HG03135 (cell line): Measurements from ENCODE around the gene KRTAP9-2.
"Not testable (repeated sequence)": the region's sequence is repeated elsewhere in the genome, so short reads cannot be mapped to it uniquely, and the experiment has no call there.

Source experiments
- ATAC-seq: cut with Tn5 transposase; IDR thresholded peaks from one replicate; pipeline ENCODE4 v1.9.1; 2021; ENCODE audit warnings: mild to moderate bottlenecking, moderate library complexity; ENCODE audit not compliant: unreplicated experiment

The KRTAP9-2 gene

DNA sequence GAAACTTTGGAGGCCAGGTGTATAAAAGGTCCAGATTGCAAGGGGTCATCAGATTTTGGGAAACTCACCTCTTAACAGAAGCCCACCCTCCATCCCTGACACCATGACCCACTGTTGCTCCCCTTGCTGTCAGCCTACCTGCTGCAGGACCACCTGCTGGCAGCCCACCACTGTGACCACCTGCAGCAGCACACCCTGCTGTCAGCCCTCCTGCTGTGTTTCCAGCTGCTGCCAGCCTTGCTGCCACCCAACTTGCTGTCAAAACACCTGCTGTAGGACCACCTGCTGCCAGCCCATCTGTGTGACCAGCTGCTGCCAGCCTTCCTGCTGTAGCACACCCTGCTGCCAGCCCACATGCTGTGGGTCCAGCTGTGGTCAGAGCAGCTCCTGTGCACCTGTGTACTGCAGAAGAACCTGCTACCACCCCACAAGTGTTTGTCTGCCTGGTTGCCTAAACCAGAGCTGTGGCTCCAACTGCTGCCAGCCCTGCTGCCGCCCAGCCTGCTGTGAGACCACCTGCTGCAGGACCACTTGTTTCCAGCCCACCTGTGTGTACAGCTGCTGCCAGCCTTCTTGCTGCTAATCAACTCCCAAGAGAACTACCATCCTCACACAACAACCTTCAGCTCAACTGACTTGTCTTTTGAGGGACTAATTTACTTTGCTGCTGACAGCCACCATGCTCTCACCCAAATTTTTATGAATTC, 6.1 kb downstream of the KRTAP9-2 start, which contains the start of gene KRTAP9-3:
KRTAP9-3 (plus strand) TSS at position 51 of the 707 bp plus-strand sequence; CDS start at position 104, 53 bp downstream.
- not testable (repeated sequence) for ATAC-seq

DNA sequence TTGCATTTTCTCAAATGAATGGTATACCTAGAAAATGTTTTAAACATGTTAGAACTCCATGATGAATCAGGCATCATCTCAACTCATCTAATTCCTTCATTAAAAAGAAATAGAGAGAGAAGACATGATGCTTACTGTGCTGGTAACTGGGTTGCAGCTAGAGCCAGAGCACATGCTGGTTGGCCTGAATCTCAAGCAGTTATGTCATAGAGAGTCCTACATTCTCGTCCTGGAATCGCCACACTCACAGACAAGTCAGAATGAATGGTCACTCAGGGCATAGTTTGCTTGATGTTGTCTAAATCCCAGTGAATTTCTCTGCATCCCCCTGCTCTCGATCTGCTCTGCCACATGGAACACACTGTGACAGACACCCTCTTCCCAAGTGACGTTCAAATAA, 10.7 kb downstream of the KRTAP9-2 start:
- ATAC-seq, result not testable (repeated sequence)

DNA sequence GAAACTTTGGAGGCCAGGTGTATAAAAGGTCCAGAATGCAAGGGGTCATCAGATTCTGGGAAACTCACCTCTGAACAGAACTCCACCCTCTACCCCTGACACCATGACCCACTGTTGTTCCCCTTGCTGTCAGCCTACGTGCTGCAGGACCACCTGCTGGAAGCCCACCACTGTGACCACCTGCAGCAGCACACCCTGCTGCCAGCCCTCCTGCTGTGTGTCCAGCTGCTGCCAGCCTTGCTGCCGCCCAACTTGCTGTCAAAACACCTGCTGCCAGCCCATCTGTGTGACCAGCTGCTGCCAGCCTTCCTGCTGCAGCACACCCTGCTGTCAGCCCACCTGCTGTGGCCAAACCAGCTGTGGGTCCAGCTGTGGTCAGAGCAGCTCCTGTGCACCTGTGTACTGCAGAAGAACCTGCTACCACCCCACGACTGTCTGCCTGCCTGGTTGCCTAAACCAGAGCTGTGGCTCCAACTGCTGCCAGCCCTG, 11.5 kb downstream of the KRTAP9-2 start, which contains the start of gene KRTAP9-8:
KRTAP9-8 (plus strand) TSS at position 51 of the 489 bp plus-strand sequence; CDS start at position 104, 53 bp downstream.
- not testable (repeated sequence) for ATAC-seq

DNA sequence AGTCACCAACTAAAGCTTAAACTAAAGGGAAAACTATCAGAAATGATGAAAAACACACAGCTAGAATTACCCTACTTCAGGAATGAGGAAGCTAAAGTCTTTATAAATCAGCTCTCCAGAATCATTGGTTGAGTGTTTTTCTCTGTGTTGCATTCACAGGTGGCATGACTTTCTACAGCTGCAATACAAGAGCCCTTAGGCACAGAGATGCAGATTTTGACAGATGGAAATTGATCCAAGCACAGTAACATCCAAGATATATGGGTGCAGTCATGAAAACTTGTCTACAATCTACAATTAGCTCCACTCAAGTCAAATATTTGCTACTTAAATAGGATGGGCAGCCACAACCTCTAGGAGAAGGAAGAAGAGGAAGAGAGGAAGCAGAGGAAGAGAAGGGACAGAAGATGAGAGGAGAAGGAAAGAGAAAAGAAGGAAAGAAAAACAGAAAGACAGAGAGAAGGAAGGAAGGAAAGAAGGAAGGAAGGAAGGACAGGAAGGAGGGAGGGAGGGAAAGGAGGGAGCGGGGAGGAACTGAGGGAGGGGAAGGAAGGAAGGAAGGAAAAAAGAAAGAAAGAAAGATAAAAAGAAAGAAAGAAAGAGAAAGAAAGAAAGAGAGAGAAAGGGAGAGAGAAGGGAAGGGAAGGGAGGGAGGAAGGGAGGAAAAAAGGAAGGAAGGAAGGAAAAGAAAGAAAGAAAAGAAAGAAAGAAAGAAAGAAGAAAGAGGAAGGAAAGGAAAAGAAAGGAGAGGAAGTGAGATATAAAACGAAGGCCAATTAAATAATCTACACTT, 20.7 kb downstream of the KRTAP9-2 start:
- not testable (repeated sequence) for ATAC-seq

DNA sequence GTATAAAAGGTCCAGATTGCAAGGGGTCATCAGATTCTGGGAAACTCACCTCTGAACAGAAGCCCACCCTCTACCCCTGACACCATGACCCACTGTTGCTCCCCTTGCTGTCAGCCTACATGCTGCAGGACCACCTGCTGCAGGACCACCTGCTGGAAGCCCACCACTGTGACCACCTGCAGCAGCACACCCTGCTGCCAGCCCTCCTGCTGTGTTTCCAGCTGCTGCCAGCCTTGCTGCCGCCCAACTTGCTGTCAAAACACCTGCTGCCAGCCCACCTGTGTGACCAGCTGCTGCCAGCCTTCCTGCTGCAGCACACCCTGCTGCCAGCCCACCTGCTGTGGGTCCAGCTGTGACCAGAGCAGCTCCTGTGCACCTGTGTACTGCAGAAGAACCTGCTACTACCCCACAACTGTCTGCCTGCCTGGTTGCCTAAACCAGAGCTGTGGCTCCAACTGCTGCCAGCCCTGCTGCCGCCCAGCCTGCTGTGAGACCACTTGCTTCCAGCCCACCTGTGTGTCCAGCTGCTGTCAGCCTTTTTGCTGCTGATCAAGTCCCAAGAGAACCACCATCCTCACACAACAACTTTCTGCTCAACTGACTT, 23.3 kb downstream of the KRTAP9-2 start, which contains the start of gene KRTAP9-4:
KRTAP9-4 (plus strand) TSS at position 51 of the 604 bp plus-strand sequence; CDS start at position 85, 34 bp downstream.
- ATAC-seq, result not testable (repeated sequence)

DNA sequence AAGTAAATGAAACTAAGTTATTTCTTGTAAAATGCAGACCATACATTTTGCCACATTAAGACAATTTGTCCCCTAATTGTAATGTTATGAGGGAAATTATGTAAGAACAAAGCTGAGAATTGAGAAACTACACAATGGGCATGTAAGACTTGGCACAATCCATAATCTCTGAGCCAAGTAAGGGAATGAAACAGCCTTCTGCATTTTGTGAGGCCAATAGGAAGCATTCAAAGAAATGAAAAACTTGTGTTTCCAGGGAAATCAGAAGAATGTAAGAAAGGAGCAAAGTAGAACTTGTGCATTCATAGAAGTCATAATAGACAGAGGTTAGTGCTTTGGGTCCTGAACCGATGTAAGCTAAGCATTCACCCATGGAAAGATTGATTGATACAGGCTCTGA, 24.8 kb downstream of the KRTAP9-2 start:
- ATAC-seq, result no peak

DNA sequence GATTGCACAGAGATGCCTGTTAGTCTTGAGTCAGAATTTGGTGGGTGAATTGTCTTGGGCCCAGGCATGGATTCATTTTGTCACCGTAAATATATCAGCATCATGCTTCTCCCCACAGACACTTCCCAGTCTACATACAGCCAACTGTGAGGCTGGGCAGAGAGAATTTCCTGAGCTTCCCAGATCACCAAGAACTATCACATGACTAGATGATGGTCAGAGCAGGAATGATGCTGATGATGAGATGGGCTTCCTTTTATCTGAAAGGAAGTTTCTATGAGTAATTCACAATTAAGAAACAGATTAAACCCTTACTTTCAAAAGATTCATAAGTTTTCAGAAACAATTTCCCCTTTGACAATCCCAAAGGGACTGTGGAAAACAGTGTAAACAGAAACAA, 28.4 kb downstream of the KRTAP9-2 start:
- no peak for ATAC-seq

DNA sequence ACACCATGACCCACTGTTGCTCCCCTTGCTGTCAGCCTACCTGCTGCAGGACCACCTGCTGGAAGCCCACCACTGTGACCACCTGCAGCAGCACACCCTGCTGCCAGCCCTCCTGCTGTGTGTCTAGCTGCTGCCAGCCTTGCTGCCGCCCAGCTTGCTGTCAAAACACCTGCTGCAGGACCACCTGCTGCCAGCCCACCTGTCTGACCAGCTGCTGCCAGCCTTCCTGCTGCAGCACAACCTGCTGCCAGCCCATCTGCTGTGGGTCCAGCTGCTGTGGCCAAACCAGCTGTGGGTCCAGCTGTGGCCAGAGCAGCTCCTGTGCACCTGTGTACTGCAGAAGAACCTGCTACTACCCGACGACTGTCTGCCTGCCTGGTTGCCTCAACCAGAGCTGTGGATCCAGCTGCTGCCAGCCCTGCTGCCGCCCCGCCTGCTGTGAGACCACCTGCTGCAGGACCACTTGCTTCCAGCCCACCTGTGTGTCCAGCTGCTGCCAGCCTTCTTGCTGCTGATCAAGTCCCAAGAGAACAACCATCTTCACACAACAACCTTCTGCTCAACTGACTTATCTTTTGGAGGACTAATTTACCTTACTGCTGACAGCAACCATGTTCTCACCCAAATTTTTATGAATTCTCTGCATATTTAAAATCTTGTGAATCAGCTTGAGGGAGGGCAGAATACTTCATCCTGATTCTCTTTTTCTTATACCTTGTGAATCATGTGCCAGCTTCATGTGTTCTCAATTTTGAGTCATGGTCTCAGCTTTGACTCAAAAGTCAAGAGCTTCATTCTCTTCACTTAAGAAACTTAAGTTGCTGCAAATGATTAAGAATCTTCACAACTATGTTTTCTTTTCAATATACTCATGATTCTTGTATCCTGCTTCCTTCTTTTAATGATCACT, 29.2 kb downstream of the KRTAP9-2 start, which contains the start of gene KRTAP9-9:
KRTAP9-9 (plus strand) TSS at position 4 of the 910 bp plus-strand sequence.
- ATAC-seq, result not testable (repeated sequence)

DNA sequence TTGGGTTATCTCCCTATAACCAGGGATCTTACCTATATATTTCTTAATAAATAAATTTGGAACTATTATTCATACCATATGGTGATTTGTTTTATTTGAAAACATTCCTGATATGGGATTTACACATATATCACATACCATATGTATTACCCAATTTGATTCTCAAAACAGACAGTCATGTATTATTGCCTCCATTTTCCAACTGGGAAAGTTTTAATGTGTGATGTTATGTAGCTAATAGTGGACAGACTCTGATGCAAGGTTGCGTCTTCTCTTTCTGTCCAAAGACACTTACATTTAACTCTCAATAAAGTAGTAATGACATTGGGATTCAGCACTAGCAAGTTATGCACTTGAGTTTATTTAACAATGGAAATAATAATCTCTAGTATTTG, 29.8 kb downstream of the KRTAP9-2 start:
- ATAC-seq, result no peak

DNA sequence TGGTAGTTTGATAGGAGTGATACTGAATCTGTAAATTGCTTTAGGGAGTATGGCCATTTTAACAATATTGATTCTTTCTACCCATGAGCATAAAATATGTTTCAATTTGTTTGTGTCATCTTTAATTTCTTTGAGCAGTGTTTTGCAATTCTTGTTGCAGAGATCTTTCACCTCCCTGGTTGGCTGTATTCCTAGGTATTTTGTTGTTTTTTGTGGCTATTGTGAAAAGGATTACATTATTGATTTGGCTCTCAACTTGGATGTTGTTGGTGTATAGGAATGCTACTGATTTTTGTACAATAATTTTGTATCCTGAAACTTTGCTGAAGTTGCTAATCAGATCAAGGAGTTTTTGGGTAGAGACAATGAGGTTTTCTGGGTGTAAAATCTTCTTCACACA, 32.0 kb downstream of the KRTAP9-2 start:
- no peak for ATAC-seq

DNA sequence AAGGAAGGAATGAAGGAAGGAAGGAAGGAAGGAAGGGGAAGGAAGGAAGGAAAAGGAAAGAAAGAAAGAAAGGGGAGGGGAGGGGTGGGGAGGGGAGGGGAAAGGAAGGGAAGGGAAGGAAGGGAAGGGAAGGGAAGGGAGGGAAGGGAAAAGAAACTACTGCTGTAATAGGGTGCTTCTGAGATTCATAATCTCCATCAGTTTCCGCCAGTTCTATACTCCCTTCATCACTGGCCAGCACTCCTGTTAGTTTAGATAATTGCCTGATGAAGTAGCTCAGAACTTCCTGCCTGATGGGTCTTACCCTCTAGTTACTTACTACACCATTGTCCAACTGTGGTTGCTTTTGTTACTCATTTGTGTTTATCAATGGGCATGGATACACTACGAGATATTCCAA, 36.8 kb downstream of the KRTAP9-2 start:
- no peak for ATAC-seq

DNA sequence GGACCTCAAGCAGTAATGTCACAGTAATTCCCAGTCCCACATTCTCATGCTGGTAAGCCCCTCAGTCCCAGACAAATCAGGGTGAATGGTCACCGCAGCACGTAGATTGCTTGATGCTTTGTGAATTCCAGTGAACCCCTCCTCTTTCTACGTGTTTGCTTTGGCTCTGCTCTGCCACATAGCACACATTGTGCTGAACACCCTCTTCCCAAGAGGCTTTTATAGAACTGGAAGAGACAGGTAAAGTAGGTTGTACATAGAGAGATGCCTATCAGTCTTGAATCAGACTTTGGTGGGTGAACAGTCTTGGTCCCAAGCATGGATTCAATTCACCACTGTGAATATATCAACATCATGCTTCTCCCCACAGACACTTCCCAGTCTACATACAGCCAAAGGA, 38.2 kb downstream of the KRTAP9-2 start:
- ATAC-seq, result no peak

DNA sequence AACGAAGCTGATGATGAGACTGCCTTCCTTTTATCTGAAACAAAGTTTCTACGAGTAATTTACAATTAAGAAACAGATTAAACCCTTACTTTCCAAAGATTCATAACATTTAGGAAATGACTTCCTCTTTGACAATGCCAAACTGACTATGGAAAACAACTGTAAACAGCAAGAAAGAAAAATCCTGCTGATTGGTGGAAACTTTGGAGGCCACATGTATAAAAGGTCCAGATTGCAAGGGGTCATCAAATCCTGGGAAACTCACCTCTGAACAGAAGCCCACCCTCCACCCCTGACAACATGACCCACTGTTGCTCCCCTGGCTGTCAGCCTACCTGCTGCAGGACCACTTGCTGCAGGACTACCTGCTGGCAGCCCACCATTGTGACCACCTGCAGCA, 38.6 kb downstream of the KRTAP9-2 start, which contains the start of gene KRTAP9-6:
KRTAP9-6 (plus strand) TSS at position 301 of the 400 bp plus-strand sequence; CDS start at position 301, 0 bp downstream.
- no peak for ATAC-seq

DNA sequence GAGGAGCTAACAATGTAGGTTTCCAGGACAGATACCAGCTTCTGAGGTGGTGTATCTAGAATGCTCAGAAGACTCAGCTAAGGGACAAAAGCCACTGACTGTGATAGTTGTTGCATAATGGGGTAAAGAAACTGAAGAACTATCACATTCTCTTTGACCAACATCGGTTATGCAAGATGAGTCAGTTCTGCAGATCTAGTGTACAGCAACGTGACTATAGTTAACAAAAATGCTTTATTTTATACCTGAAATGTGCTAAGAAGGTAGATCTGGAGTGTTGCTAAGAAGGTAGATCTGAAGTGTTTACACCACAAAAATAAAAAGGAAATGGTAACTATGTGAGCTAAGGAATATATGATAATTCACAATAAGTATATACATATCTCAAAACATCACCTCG, 41.3 kb downstream of the KRTAP9-2 start:
- no peak for ATAC-seq

DNA sequence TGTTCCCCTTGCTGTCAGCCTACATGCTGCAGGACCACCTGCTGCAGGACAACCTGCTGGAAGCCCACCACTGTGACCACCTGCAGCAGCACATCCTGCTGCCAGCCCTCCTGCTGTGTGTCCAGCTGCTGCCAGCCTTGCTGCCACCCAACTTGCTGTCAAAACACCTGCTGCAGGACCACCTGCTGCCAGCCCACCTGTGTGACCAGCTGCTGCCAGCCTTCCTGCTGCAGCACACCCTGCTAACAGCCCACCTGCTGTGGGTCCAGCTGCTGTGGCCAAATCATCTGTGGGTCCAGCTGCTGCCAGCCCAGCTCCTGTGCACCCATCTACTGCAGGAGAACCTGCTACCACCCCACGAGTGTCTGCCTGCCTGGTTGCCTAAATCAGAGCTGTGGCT, 44.9 kb downstream of the KRTAP9-2 start:
- not testable (repeated sequence) for ATAC-seq

DNA sequence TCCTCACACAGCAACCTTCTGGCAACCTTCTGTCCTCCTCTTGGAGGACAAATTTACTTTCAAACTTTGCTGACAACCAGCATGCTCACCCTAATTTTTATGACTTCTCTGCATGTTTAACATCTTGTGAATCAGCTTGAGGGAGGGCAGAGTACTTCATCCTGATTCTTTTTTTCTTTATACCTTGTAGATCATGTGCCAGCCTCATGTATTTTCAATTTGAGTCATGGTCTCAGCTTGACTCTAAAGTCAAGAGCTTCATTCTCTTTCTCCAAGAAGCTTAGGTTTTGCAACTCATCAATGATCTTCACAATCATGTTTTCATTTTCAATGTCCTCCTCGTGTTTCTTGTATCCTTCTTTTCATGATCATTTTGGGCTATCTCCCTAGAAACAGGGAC, 45.4 kb downstream of the KRTAP9-2 start:
- ATAC-seq, result no peak

DNA sequence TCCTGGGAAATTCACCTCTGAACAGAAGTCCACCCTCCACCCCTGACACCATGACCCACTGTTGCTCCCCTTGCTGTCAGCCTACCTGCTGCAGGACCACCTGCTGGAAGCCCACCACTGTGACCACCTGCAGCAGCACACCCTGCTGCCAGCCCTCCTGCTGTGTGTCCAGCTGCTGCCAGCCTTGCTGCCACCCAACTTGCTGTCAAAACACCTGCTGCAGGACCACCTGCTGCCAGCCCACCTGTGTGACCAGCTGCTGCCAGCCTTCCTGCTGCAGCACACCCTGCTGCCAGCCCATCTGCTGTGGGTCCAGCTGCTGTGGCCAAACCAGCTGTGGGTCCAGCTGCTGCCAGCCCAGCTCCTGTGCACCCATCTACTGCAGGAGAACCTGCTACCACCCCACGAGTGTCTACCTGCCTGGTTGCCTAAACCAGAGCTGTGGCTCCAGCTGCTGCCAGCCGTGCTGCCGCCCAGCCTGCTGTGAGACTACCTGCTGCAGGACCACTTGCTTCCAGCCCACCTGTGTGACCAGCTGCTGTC, 49.3 kb downstream of the KRTAP9-2 start, which contains the start of gene KRTAP9-7:
KRTAP9-7 (plus strand) TSS at position 51 of the 543 bp plus-strand sequence; CDS start at position 51, 0 bp downstream.
- not testable (repeated sequence) for ATAC-seq
